HG03520 (cell line): Measurements from ENCODE around the gene CDC45.

Experiments
- ATAC-seq: cut with Tn5 transposase; IDR thresholded peaks from one replicate; pipeline ENCODE4 v1.9.1; 2021; ENCODE audit warnings: mild to moderate bottlenecking, moderate library complexity; ENCODE audit not compliant: unreplicated experiment

Gene CDC45

DNA sequence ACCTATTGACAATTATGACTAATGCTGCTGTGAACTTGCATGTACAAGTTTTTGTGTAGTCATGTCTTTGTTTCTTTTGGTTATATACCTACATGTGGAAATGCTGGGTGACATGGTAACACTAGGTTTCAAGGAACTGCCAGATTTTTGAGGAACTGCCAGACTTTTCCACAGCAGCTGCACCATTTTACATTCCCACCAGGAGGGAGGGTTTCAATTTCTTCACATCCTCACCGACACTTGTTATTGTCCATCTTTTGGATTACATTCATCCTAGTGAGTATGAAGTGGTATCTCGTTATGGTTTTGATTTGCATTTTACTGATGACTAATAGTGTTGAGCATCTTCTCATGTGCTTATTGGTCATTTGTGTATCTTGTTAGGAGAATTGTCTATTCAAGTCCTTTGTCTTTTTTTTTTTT lies 31.2 kb downstream of the CDC45 start:
- no peak for ATAC-seq

DNA sequence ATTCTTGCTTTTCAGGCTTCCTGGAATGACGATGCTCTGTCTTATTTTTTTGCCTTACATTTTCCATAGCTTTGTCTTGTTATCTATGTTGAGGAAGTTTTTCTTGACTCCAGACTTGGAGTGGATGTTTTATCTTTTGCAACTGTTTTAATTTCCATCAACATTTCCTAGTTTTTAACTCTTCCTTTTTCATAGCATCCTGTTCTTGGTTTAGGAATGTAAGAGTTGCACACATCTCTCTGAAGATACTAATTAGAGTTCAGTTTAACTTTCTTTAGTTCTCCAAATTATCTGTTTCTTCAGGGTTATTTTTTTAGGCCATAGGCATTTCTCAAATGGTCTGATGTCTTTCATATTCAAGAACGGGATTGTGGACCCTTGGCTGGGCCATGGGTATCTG lies 34.1 kb downstream of the CDC45 start:
- ATAC-seq = no peak

DNA sequence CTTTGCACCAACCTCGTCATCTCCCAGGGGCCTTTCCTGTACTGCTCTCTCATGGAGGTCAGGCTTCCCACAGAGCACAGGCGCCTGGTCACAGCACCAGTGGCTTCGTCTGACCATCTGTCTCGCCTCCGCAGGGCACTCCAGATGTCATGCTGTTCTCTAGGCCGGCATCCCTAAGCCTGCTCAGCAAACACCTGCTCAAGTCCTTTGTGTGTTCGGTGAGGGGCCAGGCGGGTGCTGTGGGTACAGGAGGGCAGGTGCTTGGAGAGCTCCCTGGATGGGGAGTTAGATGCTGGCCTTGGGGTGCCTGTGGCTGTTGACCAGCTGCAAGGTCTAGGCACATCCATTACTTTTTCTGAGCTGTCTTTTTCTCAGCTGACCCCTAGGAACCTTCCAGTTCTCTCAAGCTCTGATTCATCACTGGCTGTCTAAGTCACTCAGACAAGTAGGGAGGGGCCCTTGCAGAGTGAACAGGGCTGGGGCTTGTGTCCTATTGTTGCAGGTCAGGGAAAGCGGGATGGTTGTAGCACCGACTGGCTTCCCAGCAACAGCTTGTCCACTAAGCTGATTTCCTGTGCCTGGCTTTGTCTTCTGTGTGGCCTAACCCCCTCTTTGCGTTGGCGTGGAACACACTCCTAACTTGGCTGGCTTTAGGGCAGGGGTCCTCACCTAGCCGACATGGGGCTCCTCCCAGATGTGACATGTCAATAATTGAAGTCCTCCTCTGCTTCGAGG lies 35.3 kb downstream of the CDC45 start:
- ATAC-seq = no peak

DNA sequence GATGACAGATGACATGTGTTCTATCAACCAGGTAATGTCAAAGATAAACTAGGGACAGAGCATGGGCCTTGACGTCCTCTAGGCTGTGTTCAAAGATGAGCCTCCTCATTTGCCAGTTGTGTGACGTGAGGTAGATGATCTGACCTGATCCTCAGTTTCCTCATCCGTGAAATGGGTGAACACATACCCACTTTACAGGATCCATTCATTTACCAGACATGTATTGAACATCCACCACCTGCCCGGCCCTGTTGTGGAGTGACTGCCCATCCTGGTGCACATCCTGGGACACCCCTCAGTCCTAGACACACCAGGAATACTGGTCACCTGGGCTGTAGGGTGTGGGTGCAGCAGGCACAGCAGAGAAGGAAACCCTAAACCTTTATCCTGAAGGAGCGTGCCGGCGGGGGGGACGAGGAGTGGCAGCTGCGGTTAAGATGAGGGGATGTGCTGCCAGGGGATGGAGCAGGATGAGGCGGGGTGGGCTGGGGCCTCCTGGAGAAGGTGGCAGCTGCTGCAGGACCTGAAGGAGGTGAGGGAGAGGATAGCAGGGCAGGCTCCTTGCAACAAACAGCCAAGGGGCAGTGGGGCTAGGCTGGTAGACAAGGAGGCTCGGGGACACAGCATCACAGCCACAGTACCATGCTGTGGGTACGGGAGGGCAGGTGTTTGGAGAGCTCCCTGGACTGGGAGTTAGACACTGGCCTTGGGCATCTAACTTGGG lies 36.1 kb downstream of the CDC45 start:
- no peak for ATAC-seq

DNA sequence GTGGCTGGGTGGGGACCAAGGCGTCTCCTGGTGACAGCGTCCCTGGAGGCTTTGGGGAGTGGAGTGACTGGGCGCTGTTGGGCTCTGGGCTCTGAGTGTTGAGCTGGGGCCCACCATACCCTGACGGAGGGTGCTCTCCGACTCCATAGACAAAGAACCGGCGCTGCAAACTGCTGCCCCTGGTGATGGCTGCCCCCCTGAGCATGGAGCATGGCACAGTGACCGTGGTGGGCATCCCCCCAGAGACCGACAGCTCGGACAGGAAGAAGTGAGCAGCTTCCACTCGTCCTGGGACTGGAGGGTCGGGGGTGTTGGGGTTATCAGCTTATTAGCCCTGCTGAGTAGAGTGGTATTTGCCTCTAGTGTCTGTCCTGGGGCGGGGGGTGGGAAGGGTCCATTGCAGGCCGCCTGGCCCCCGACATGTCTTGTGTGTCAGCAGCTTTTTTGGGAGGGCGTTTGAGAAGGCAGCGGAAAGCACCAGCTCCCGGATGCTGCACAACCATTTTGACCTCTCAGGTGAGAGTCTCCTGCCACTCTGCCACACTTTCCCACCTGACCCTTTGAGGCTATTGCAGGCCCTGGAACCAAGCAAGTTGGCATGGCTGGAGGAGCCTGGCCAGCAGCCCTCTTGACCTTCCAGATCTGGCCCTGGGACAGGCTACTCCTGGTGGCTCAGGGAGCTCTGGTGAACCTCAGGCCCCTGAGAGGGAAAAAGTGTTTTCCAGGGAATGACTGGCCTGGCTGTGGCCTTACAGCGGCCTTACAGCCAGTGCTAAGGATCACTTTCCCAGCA lies 36.9 kb downstream of the CDC45 start:
- ATAC-seq = no peak

DNA sequence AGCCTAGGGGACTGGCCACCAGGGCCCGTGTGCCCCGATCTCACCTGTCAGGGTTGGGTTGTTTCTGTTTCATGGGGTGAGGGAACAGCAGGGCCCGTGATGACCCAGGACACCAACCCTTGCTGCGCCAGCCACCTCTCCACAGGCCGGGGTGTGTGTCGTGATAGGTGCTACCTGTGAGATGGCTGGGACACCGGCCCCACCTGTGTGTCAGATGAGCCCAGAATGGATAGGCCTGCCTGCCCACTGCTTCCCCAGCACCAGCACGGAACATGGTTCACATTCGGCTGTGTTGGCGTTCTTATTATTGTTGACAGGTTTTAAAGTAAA lies 37.4 kb downstream of the CDC45 start:
- no peak for ATAC-seq

DNA sequence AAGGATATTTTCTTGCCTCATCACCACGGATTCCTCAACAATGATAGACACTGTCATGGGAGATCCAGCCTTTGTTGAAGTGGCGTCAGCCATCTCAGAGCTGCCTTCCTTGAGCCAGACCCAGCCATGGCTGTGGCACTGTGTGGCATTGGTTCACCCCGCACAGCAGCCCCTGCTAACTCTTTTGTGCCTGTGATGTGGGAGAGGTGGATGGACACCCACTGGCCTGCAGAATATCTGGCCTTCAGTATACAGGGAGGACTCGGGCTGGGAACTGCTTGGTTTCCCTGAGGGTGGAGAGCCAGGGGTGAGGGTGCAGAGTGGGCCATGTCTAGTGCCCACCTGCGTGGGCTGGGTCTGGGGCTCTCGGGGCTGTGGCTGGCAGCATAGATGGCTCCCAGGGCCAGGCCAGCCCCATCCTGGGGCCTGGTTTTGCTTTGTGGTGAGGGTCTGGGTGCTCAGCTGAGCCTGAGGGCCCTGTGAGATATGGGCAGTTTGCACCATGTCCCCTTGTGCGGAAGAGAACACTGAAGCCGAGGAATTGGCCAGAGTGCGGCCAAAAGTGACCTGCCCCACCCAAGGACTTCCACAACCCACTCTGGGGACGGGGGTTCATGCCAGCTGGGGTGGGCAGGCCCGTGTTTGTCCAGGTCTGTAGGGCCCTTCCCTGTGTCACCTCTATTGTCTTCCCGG lies 38.3 kb downstream of the CDC45 start:
- ATAC-seq = no peak

DNA sequence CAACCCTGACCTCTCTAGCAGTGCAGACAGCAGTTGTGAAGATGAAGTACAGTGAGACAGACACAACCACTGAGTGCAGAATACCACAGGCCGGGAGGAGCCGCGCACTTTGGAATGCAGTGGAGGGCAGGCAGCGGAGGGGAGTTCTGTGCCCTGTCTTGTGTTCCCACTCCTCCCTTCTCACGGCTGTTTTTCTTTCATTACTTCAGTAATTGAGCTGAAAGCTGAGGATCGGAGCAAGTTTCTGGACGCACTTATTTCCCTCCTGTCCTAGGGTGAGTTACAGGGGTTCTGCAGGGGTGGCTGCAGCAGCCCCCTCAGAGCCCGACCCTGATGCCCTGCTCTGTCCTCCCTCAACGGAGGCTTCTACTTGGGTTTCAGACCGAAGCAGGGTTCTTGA lies 38.9 kb downstream of the CDC45 start:
- no peak for ATAC-seq

DNA sequence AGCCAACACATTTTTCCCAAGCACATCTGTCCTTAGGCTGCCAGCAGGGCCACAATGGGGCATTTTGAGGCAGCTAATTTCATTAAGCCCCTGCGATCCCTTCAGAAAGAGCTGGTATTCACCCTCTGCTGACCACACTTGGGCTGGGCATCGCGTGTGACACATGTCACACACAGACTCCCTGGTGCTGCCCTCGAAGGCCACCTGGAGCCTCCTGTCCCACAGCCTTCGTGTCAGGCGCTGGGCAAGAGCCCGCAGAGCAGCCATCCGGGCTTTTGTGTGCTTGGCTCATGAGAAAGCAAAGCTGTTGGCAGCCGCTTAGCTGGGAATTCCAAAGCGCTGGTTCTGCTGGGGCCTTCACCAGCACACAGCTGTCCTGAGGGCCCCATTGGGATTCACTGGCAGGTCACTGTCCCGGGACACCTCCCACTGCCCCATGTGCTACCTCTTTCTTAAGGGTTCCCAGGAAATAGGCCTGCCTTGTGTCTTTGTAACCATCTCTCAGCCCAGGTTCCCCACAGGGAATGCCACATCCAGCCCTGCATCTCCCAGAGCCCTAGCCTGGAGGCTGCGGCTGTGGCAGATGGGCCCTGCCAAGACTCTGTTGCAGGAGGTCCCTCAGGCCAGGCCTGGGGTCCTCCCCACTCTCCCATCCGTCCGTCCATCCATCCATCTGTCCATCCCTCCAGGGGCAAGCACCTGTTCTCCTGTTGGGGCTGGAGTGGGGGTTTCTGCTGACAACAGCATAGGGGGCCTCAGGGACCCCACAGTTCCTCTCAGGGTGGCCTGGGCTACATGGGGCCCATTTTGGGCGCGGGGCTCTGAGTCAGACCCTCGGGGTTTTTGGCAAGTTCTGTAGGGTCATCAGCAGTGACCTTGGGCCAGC lies 39.6 kb downstream of the CDC45 start:
- no peak for ATAC-seq

DNA sequence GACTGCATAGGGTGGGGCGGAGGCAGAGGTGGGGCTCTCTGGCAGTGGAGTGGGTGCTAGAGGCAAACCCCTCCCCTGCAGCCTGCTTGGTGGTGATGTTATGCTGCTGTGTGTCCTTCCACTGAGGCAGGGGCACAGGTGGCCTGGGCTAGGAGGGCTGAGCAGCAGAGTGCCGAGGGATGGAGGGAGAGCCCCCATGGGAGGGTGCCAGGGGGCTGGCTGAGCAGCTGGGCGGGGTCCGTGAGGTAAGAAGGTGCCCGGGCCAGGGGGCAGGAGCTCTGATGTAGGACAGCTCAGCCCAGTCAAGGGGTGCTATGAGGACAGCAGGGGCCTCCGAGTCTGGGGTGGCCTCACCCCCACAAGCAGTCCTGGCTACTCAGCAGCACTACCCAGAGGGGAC lies 40.3 kb downstream of the CDC45 start:
- no peak for ATAC-seq

DNA sequence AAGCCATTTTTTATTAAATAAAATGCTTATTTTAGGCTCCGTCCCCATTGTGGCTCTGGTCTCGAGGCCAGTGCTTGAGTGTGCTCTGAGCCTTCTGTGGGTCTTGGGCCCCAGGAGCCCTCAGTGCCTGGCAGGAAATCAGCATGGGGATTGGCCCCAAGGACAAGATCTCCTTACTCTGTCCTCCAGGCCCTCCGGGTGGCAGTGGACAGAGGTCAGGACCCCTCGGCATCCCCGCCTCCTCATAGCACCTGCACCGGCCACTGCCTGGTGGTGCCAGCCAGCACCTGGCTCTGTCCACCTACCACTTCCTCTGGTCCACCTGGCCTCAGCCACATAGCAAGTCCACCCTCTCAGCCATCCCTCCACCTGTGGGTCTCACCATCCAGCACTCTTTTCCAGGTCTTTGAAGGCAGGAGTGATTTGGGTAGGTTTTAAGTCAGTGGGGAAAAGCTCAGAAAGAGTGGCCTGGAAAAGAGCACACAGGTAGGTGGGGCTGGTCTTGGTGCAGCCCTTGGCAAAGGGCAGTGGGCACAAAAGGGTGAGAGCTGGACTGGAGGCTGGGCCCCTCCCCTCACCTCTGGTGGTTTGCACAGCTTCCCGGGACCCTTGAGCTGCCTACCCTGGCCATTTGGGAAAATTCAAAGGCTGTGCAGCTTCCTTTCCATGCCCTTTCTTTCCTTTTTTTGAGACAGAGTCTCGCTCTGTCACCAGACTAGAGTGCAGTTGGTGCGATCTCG lies 41.0 kb downstream of the CDC45 start:
- no peak for ATAC-seq

DNA sequence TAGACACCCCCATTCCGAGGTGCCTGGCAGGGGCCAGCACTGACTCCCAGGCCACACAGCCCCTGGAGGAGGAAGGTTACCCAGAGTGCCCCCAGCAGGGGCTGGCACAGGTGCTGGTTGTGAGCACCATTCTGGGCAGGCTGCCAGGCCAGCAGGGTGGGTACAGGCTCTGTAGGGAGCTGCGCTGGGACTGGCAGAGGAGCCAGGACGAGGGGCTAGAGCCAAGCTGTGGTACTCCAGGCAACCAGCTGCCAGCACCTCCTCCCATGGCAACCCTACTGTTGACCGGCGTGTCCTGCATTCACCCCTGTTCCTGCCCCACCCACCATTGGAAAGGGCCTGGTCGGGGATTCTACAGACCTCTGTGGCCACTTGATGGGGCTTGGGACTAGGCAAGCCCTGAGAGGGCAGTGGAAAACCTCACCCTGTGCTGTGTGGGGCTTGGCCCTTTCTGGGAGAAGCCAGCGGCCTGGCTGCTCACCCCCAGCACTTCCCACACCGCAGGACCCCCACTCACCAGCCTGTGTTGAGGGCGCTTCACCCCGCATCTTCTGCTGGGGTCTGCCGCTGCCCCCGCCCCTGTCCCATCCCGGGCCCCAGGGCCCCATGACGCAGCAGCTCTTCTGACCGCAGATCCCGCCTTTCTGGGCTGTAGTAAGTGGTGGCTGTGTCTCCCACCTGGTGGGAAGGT lies 42.6 kb downstream of the CDC45 start:
- ATAC-seq = no peak

DNA sequence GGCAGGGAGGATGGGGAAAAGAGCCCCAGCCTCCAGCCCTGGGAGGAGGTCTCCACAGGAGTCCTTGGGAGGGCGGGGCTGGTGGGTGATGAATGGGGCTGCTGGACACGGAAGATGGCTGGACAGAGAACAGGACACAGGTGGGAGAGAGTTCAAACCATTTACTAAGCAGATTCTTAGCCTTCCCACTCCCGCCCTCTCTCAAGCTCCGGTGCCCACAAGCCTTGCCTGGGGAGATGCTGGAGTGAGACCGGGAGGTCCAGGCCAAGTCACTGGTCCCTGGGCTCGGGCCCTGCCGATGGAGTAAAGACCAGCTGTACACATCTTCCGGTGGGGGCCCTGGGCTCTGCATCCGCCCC lies 43.1 kb downstream of the CDC45 start:
- ATAC-seq = no peak

DNA sequence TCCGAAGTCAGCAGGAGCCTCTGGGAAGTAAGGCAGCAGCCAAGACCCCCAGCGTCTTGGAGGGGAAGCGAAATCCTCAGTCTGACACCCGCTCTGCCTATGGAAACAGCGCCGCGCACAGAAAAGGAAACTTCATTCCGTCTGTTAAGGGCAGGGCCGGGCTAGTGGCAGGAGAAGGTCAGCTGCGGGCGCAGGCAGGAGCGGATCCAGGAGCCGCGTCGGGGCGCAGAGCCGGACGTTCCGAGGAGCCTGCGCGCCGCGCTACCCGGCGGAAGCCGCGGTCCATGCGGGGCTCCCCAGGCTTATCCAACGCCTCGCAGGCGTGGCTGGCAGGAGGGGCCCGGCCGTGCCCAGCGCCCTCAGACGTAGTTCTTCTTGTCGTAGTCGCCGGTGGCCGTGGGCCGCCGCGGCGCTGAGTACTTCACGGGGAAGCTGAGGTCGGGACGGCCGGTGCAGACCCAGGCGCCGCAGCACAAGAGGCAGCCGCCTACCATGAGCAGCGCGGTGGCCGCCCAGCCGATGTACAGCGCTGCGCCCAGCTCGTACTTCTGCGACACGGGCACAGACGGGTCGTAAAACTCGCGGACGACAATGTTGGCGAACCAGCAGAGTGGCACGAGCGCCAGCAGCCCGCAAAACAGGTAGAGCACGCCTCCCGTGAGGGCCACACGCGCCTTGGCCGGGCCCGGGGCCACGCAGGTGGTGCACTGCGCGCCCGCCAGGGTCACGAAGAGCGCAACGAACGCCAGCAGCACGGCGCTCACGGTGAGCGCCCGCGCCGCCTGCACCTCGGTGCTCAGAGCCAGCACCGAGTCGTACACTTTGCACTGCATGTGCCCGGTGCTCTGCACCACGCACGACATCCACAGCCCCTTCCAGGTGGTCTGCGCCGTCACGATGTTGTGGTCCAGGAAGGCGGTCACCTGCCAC lies 43.8 kb downstream of the CDC45 start:
- no peak for ATAC-seq

DNA sequence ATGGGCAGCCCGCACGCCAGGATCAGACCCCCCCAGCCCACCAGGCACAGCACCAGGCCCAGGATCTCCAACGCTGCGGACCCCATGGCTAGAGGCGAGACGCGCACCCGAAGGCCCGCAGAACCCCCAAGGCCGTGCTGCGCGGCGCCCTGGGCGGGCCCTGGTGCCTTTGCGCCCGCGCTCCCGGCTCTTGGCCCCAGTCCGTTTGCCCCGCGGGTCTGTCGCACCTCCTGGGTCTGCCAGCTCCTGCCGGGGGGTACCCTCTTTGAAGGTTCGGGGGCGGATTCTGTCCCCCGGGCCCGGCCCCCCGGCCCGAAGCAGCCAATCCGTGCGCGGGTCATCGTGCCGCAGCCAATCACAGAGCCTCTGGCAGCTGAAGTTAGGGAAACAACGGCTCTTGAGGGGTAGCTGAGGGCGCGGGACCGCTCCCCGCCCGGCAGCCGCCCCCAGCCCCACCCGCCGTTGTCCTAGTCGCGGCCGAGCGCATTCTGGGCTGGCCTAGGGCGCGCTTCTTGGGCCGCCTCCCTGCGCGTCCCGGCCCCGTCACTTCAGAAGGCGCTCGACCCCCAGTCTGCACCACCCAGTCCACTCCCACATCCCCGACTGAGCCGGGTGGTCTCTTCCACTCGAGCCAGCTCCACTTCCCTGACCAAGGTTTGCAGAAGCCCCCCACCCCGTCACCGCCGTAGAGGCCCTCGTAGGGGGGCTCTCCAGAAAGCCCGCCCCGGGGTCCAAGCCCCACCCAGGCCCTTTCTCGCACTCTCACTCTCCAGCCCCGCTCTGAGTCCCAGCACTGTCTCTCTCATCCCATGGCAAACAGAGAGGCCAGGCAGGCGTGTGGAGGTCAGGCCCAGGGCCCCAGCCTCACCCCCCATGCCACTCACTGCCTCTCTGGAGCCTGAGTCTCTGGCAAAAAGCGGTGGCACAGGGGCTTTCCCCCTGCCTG lies 44.7 kb downstream of the CDC45 start, which contains the start of gene CLDN5:
Gene CLDN5 (minus strand): TSS at position 241 of the 946 bp plus-strand sequence. CDS start 155 bp downstream, at position 86.
- ATAC-seq = no peak

DNA sequence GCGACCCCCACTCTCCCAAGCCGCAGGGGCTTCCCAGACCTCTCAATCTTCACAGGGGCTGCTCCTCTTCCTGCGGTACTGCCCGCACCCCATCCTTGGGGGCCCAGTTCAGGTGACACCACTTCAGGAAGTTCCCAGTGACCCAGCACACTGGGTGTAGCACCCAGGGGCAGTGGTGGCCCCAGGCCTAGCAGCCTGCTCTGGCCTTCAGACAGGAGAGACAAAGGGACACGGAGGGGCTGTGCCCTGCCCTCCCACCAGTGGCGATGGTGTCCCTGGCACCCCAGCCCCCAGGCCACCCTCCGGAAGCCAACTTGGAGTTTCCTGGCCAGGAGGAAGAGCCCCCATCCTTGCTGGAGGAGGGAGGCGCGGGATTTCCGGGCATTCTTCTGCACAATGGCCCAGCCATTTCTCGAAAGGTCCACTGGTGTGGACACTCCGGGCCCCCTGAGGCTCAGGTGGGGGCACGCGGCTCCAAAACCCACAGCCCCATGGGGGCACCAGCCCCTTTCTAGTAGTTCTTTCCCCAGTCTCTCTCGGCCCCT lies 45.5 kb downstream of the CDC45 start:
- ATAC-seq = no peak

DNA sequence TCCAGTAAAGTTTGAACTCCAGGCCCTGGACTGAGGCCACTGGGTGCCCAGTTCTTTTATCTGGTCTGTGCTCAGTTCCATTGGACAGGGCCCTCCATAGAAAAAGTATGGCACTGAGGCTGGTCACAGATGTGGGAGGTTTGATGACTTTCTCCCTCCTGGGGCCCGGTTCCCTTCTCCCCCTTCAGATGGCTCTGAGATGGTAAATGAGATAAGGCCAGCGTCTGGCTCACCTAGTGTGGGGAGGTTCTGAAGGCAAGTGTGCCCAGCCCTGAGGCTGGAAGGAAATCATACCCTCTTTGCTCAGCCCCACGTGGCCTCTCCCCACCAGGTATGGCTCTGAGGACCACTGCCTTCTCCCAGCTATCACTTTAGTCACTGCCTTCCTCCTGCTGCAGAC lies 45.9 kb downstream of the CDC45 start:
- ATAC-seq = no peak
